ENCODE measurements around the gene PSME1. TPM values are rescaled to one million over a fixed set of nuclear protein-coding genes. Genes with fewer than 3 reads are reported as not detected.

PSME1 gene
- total RNA-seq, 4 donors from 2014 or later: 63.3 to 158 (median 87.5) TPM

DNA sequence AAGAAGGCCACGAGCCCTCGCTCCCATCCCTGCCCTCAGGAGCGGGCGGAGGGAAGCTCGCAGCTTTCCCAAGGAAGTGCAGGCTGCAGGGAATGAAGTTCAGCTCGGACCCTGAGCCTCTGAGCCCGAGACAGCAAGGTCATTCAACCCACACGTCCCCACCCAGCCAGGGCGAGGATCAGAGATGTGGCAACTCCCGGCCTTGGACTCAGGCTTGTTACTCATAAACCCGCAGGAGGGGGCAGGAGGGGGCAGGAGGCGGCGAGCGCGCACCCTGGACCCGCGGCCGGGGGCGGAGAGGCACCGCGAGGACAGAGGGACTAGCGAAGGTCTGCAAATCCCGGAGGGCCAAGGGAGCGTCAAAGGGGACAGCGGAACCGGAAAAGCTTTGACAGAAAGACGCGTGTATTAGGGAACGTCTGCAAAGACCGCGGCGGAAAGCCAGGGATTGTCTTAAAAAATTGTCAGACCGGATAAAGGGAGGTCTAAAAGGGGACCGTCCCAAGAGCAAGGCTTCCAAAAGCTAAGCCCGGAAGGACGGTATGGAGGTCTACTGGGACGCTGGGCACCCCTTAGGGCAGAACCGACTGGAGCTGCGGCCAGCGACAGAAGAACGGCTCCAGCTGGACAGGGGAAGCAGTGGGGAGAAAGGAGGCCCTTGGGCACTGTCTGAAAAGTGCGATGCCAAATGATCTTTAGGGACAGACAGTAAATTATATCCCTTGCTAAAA, 22.0 kb upstream of the PSME1 start:
- Histone ChIP-seq H3K9me3 (no peaks in the 10 kb centered on the region), H3K36me3 (peaks cover 0 to 18% of the 10 kb centered on the region in 2 donors), H3K27me3 (no peaks in the 10 kb centered on the region), H3K27ac (peak overlapping the region; percentile 92 to 99 (median 98)), H3K4me1 (peaks cover 18 to 21% of the 10 kb centered on the region in 2 donors), H3K4me3 (peak overlapping the region; percentile 74 to 80 (median 78))
- intact Hi-C loops (cut with DNase I; ENCODE audit: low total_unique reads) (loop anchor here (1.0 to 2.0 kb wide), 5 partner anchors 17 to 328 kb away; partner anchors contain the start of genes IRF9, PCK2, RNF31 and SDR39U1), in situ Hi-C loops (cut with MboI; ENCODE audit: low sequenced_read_pairs in 4 of 4) (no loop called here)
- DNase-seq (peak; percentile 81 to 91), ATAC-seq (peak; percentile 57 to 58)
- TF ChIP-seq POLR2A (IDR thresholded peaks at IDR 0.05): peak; percentile 74 to 82
- TF ChIP-seq, protein P1, sequence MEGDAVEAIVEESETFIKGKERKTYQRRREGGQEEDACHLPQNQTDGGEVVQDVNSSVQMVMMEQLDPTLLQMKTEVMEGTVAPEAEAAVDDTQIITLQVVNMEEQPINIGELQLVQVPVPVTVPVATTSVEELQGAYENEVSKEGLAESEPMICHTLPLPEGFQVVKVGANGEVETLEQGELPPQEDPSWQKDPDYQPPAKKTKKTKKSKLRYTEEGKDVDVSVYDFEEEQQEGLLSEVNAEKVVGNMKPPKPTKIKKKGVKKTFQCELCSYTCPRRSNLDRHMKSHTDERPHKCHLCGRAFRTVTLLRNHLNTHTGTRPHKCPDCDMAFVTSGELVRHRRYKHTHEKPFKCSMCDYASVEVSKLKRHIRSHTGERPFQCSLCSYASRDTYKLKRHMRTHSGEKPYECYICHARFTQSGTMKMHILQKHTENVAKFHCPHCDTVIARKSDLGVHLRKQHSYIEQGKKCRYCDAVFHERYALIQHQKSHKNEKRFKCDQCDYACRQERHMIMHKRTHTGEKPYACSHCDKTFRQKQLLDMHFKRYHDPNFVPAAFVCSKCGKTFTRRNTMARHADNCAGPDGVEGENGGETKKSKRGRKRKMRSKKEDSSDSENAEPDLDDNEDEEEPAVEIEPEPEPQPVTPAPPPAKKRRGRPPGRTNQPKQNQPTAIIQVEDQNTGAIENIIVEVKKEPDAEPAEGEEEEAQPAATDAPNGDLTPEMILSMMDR (IDR thresholded peaks at IDR 0.05 in 4 of 5, conservative IDR thresholded peaks at IDR 0.05 in 1 of 5): no peak

DNA sequence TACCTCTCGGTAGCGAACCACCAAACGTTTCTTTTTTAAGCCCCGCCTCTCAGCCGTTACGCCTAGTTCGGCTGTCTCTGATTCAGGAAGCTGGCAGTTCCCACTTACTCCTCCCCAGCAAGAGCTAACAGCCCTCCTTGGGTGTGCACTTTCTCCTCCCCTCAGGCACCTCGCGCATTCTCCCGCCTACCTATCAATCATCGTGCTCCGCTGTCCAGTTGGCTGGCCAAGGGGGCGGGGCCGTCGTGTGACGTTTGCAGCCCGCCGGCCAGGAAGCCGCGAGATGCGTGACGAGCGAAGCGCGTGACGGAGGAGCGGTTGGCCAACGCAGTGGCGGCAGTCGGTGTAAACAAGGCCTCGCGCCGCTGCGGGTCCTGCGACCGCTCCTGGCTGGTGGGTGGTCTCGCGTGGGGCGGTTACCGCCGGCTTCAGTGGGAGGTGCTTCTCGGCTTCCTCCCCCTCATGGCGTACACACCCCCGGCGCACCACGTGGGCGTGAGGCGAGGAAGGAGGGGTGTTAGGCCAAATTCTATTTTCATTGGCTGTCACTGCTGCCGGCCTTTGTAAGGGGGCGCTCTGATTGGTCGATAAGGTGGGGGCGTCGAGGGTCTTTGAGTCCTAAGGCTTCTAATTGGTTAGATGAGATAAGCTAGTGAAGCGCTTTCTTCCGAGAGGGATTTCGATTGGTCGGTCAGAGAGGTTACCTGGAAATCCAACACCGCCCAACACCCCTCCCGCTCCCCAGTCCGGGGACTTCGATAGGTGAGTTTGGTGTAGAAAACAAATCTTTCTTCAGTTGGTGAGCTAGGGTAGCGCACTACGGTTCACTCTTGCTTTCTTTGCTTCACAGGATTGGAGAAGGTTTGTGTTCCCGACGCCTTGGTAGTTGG, 21.2 kb upstream of the PSME1 start, which contains the start of the genes DCAF11 and NRL:
Gene DCAF11 (plus strand): TSS at position 246 of the 890 bp plus-strand sequence. CDS start 818 bp downstream, outside the sequence.
Gene NRL (minus strand): TSS at position 418 of the 890 bp plus-strand sequence. CDS start 32,101 bp downstream, outside the sequence.
- H3K27me3 ChIP-seq: no peaks in the 10 kb centered on the region
- H3K4me3 ChIP-seq: peak within 1 kb of the TSS; percentile 74 to 93 (median 78)
- DNase-seq: peak; percentile 99
- no peaks in the 10 kb centered on the region for H3K9me3 ChIP-seq
- TF ChIP-seq, protein P1 (IDR thresholded peaks at IDR 0.05 in 4 of 5, conservative IDR thresholded peaks at IDR 0.05 in 1 of 5): peak in 1 of 5 experiments; percentile 32
- TF ChIP-seq POLR2A (IDR thresholded peaks at IDR 0.05): peak in 1 of 2 donors; percentile 28
- H3K4me1 ChIP-seq: peaks cover 16 to 19% of the 10 kb centered on the region in 2 donors
- intact Hi-C loops (cut with DNase I; ENCODE audit: low total_unique reads): loop anchor here (1.0 to 2.0 kb wide), 6 partner anchors 17 to 813 kb away; partner anchors contain the start of genes IRF9, PCK2, RNF31 and SDR39U1
- H3K36me3 ChIP-seq: peaks cover 0 to 26% of the 10 kb centered on the region in 2 donors
- peak within 1 kb of the TSS; percentile 92 to 99 (median 98) for H3K27ac ChIP-seq
- in situ Hi-C loops (cut with MboI; ENCODE audit: low sequenced_read_pairs in 4 of 4): no loop called here
- ATAC-seq: peak; percentile 87 to 89

DNA sequence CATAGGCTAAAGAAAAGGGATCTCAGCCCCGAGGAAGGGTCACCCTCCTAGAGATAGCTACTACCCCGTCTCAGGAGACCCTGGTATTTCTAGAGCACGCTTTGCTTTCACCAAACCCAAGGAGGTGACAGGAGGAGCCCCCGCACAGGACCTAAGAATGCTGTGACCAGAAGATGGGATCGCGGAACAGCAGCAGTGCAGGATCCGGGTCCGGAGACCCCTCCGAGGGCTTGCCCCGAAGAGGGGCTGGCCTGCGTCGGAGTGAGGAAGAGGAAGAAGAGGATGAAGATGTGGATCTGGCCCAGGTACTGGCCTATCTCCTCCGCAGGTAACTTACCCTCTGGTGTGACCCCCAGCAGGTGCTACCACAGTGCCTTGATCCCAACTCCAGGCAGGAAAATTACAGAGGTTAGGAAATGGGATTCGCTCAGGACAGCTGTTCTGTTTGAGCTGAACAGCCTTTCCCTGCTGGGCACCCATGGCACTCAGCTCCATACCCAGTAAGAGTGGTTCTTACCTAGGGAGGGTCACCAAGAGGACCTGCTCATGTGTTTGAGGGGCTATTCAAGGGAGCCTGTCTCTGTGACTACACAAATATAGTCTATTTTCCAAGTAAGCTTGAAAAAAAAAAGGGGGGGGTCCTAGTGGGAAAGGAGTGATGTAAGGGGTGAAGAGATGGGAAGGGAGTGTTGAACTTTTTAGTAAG, 20.4 kb upstream of the PSME1 start:
- in situ Hi-C loops (cut with MboI; ENCODE audit: low sequenced_read_pairs in 4 of 4): no loop called here
- Histone ChIP-seq H3K27me3 (no peaks in the 10 kb centered on the region), H3K4me3 (peak overlapping the region; percentile 74 to 93 (median 78)), H3K36me3 (peaks cover 2 to 34% of the 10 kb centered on the region in 2 donors), H3K9me3 (no peaks in the 10 kb centered on the region), H3K27ac (peak overlapping the region; percentile 92 to 99 (median 98)), H3K4me1 (peaks cover 16 to 19% of the 10 kb centered on the region in 2 donors)
- TF ChIP-seq POLR2A (IDR thresholded peaks at IDR 0.05): no peak
- TF ChIP-seq, protein P1 (IDR thresholded peaks at IDR 0.05 in 4 of 5, conservative IDR thresholded peaks at IDR 0.05 in 1 of 5): no peak
- ATAC-seq (no peak), DNase-seq (no peak)
- intact Hi-C loops (cut with DNase I; ENCODE audit: low total_unique reads): loop anchor here (1.0 to 2.0 kb wide), 3 partner anchors 21 to 814 kb away; partner anchors contain the start of genes IRF9 and PCK2

Data from gastrocnemius medialis (tissue), 4 donors.